Kidney epithelial cell (primary cell): ENCODE measurements around the gene SLC35F5. TPM values are rescaled to one million over a fixed set of nuclear protein-coding genes. Genes with fewer than 3 reads are reported as not detected.
"Not testable (repeated sequence)": the region's sequence is repeated elsewhere in the genome, so short reads cannot be mapped to it uniquely, and the experiment has no call there.

Experiments used
- DNase-seq: peaks from one replicate; pipeline ENCODE4 v3.0.0-alpha.2; 2010; ENCODE audit warnings: low read depth
- H3K27me3 ChIP-seq: 2 replicates; pipeline ENCODE4 v1.6.0; 2011; ENCODE audit warnings: low read length; ENCODE audit not compliant: control insufficient read depth, insufficient read depth
- H3K36me3 ChIP-seq: 2 replicates; pipeline ENCODE4 v1.5.1; 2011; ENCODE audit warnings: low read length; ENCODE audit not compliant: control insufficient read depth, insufficient read depth
- H3K4me3 ChIP-seq: 2 replicates; pipeline ENCODE4 v1.5.1; 2011; ENCODE audit warnings: low read depth, mild to moderate bottlenecking, control low read depth, low read length
- total RNA-seq: library from RNA; depleted of rRNA; stranded (reverse); fragments of >200 nt; gene quantifications from 2 replicates; pipeline ENCODE4 v1.2.3, GENCODE V29; 2015

SLC35F5 gene
- total RNA-seq, 1 donor from 2014 or later: 61.7 TPM

- not testable (repeated sequence) for H3K27me3 ChIP-seq, H3K36me3 ChIP-seq, DNase-seq, H3K4me3 ChIP-seq
Measured at GRCh38 chr2:113663285-113664060, 93.0 kb downstream of the SLC35F5 start.

Other genes with a start within 250 kb of the SLC35F5 start
- 9.6 and 11.8 TPM in 2 replicates for gene RABL2A, start 129.4 kb downstream of the SLC35F5 start, total RNA-seq
- gene ACTR3, start 133.4 kb upstream of the SLC35F5 start, total RNA-seq: 235 and 240 TPM in 2 replicates